GM23338 (cell line): ENCODE measurements around the gene CDIPT. TPM values are rescaled to one million over a fixed set of nuclear protein-coding genes. Genes with fewer than 3 reads are reported as not detected.
A peak's percentile ranks its signal among the peaks of the same experiment; 100 is the strongest.

ENCODE experiments used
- ATAC-seq: fragments of 200-7000 bp; cut with Tn5 transposase; 3 replicates; pipeline ENCODE4 v1.9.1; 2020
- DNase-seq: peaks from one replicate; pipeline ENCODE4 v3.0.0-alpha.2; 2015; ENCODE audit warnings: low spot score
- H2AFZ ChIP-seq: fragments of 200-600 bp; sonication (generic); 2 replicates; pipeline ENCODE4 v1.8.0; 2016; ENCODE audit warnings: antibody characterized with exemption, mild to moderate bottlenecking, moderate library complexity
- H3F3A ChIP-seq: fragments of 200-600 bp; sonication (generic); replicated peaks from 2 replicates; pipeline ENCODE4 v1.8.0; 2017; ENCODE audit warnings: antibody characterized with exemption, mixed run types, low read depth
- H3K27ac ChIP-seq: fragments of 200-600 bp; sonication (generic); 2 replicates; pipeline ENCODE4 v1.6.1; 2016; ENCODE audit warnings: low read depth
- H3K27me3 ChIP-seq: fragments of 200-600 bp; sonication (generic); 2 replicates; pipeline ENCODE4 v1.8.0; 2016; ENCODE audit warnings: mild to moderate bottlenecking, mixed run types, moderate library complexity; ENCODE audit not compliant: insufficient read depth
- H3K36me3 ChIP-seq: fragments of 200-600 bp; sonication (generic); 2 replicates; pipeline ENCODE4 v1.8.0; 2016; ENCODE audit warnings: mild to moderate bottlenecking; ENCODE audit not compliant: insufficient read depth
- H3K4me1 ChIP-seq: fragments of 200-600 bp; sonication (generic); 2 replicates; pipeline ENCODE4 v1.8.0; 2016; ENCODE audit warnings: mild to moderate bottlenecking, moderate library complexity; ENCODE audit not compliant: insufficient read depth
- H3K4me2 ChIP-seq: fragments of 200-600 bp; sonication (generic); 2 replicates; pipeline ENCODE4 v1.7.1; 2017; ENCODE audit warnings: mixed run types
- H3K4me3 ChIP-seq: fragments of 200-600 bp; sonication (generic); 2 replicates; pipeline ENCODE4 v1.6.1; 2016; ENCODE audit warnings: mixed run types
- H3K79me2 ChIP-seq: fragments of 200-600 bp; sonication (generic); replicated peaks from 2 replicates; pipeline ENCODE4 v1.8.0; 2017; ENCODE audit warnings: mild to moderate bottlenecking; ENCODE audit not compliant: insufficient read depth
- H3K9me2 ChIP-seq: fragments of 200-600 bp; sonication (generic); 2 replicates; pipeline ENCODE4 v1.8.0; 2017; ENCODE audit not compliant: insufficient read depth
- H4K20me1 ChIP-seq: fragments of 200-600 bp; sonication (generic); replicated peaks from 2 replicates; pipeline ENCODE4 v1.8.0; 2017; ENCODE audit warnings: mild to moderate bottlenecking; ENCODE audit not compliant: insufficient read depth
- H3K27ac Mint-ChIP-seq: 2 replicates; pipeline ENCODE4 v1.8.0; 2020; ENCODE audit warnings: inconsistent platforms, mild to moderate bottlenecking, moderate library complexity, mixed read lengths
- H3K27me3 Mint-ChIP-seq: 3 replicates; pipeline ENCODE4 v1.8.0; 2022; ENCODE audit warnings: low read depth, mild to moderate bottlenecking, moderate library complexity, mixed read lengths, inconsistent platforms; ENCODE audit not compliant: insufficient read depth, poor library complexity
- H3K36me3 Mint-ChIP-seq: 3 replicates; pipeline ENCODE4 v1.8.0; 2021; ENCODE audit warnings: low read depth, mild to moderate bottlenecking, inconsistent platforms, moderate library complexity, mixed read lengths
- H3K4me1 Mint-ChIP-seq: 3 replicates; pipeline ENCODE4 v1.8.0; 2020; ENCODE audit warnings: mild to moderate bottlenecking, inconsistent platforms, mixed read lengths
- H3K4me3 Mint-ChIP-seq: 3 replicates; pipeline ENCODE4 v1.8.0; 2021; ENCODE audit warnings: moderate library complexity, mild to moderate bottlenecking, inconsistent platforms, mixed read lengths
- H3K9me3 Mint-ChIP-seq: 3 replicates; pipeline ENCODE4 v1.8.0; 2020; ENCODE audit warnings: moderate library complexity, mild to moderate bottlenecking, inconsistent platforms, mixed read lengths
- CREB1 ChIP-seq: fragments of 250-450 bp; sonication (Bioruptor Pico); IDR thresholded peaks from 2 replicates; pipeline ENCODE4 v1.5.0; 2020; ENCODE audit warnings: low read depth, mild to moderate bottlenecking, moderate library complexity
- EZH2 ChIP-seq: fragments of 200-600 bp; sonication (generic); IDR thresholded peaks from one replicate; pipeline ENCODE4 v1.8.0; 2017; ENCODE audit warnings: antibody characterized with exemption, mild to moderate bottlenecking, low read depth; ENCODE audit not compliant: unreplicated experiment
- JUNB ChIP-seq: IDR thresholded peaks from one replicate; pipeline ENCODE4 v1.6.1; 2016; ENCODE audit warnings: antibody characterized with exemption; ENCODE audit not compliant: unreplicated experiment
- NANOG ChIP-seq: IDR thresholded peaks from 2 replicates; pipeline ENCODE4 v1.6.1; 2016; ENCODE audit warnings: antibody characterized with exemption, borderline replicate concordance
- STAT1 ChIP-seq: IDR thresholded peaks from one replicate; pipeline ENCODE4 v1.6.1; 2016; ENCODE audit warnings: antibody characterized with exemption; ENCODE audit not compliant: unreplicated experiment
- polyA plus RNA-seq: library from polyadenylated mRNA; unstranded; fragments of >200 nt; fragmentation: Nextera tagmentation; extraction: Ambion mirVana; gene quantifications from 2 replicates; pipeline ENCODE4 v1.2.1, GENCODE V29; 2016
- total RNA-seq: library from RNA; depleted of rRNA; stranded (reverse); fragments of >200 nt; shearing (Covaris generic); gene quantifications from 2 replicates; pipeline ENCODE4 v1.2.3, GENCODE V29; 2014
- TF ChIP-seq, protein P1 (sequence below), 2 experiments: fragments of 200-600 bp in 1 of 2; sonication (generic) in 1 of 2; conservative IDR thresholded peaks; 2 replicates each; pipeline versions ENCODE4 v1.5.1 to v1.6.1; 2016 to 2017; ENCODE audit warnings: antibody characterized with exemption in 2 of 2, low read depth in 2 of 2, mild to moderate bottlenecking in 2 of 2, moderate library complexity in 1 of 2
- TF ChIP-seq, protein P2 (sequence below): IDR thresholded peaks from one replicate; pipeline ENCODE4 v1.6.1; 2018; ENCODE audit warnings: antibody characterized with exemption; ENCODE audit not compliant: unreplicated experiment
- TF ChIP-seq, protein P3 (sequence below): fragments of 250-450 bp; sonication (Bioruptor Pico); IDR thresholded peaks from 2 replicates; pipeline ENCODE4 v1.5.0; 2020; ENCODE audit warnings: mild to moderate bottlenecking, moderate library complexity

CDIPT gene
- total and polyA plus RNA-seq, 2 experiments from 2014 or later = 36.2 to 78.1 TPM

DNA sequence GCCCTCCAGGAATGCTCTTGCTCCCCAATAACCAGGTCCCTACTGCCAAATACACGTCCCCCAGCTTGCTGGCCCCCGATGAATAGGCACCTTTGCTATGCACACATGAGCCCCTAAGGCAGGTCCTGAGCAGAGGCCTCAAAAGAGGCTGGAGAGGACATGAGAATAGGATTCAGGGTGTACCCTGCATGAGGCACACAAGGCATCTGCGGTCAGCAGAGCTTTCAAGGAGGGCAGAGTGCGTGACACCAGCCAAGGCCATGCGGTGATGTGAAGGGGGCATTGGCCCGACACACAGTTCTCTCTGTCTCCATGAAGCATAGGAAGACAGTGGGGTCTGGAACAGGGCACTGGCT, 29.4 kb upstream of the CDIPT start:
- no peaks in the 10 kb centered on the region; the same call in 1 of the 2 replicates for H4K20me1 ChIP-seq
- 0 out of 2 replicates have a peak, but pooled peaks cover 2% of the 10 kb centered on the region for H3K4me1 ChIP-seq
- no peaks in the 10 kb centered on the region for H3F3A ChIP-seq
- TF ChIP-seq NANOG (no peak), CREB1 (CRISPR knock-in tag) (no peak), STAT1 (no peak)
- TF ChIP-seq, protein P1, sequence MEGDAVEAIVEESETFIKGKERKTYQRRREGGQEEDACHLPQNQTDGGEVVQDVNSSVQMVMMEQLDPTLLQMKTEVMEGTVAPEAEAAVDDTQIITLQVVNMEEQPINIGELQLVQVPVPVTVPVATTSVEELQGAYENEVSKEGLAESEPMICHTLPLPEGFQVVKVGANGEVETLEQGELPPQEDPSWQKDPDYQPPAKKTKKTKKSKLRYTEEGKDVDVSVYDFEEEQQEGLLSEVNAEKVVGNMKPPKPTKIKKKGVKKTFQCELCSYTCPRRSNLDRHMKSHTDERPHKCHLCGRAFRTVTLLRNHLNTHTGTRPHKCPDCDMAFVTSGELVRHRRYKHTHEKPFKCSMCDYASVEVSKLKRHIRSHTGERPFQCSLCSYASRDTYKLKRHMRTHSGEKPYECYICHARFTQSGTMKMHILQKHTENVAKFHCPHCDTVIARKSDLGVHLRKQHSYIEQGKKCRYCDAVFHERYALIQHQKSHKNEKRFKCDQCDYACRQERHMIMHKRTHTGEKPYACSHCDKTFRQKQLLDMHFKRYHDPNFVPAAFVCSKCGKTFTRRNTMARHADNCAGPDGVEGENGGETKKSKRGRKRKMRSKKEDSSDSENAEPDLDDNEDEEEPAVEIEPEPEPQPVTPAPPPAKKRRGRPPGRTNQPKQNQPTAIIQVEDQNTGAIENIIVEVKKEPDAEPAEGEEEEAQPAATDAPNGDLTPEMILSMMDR (conservative IDR thresholded peaks at IDR 0.05; ENCODE audit: low read depth in 2 of 2) = no peak
- TF ChIP-seq, protein P2, sequence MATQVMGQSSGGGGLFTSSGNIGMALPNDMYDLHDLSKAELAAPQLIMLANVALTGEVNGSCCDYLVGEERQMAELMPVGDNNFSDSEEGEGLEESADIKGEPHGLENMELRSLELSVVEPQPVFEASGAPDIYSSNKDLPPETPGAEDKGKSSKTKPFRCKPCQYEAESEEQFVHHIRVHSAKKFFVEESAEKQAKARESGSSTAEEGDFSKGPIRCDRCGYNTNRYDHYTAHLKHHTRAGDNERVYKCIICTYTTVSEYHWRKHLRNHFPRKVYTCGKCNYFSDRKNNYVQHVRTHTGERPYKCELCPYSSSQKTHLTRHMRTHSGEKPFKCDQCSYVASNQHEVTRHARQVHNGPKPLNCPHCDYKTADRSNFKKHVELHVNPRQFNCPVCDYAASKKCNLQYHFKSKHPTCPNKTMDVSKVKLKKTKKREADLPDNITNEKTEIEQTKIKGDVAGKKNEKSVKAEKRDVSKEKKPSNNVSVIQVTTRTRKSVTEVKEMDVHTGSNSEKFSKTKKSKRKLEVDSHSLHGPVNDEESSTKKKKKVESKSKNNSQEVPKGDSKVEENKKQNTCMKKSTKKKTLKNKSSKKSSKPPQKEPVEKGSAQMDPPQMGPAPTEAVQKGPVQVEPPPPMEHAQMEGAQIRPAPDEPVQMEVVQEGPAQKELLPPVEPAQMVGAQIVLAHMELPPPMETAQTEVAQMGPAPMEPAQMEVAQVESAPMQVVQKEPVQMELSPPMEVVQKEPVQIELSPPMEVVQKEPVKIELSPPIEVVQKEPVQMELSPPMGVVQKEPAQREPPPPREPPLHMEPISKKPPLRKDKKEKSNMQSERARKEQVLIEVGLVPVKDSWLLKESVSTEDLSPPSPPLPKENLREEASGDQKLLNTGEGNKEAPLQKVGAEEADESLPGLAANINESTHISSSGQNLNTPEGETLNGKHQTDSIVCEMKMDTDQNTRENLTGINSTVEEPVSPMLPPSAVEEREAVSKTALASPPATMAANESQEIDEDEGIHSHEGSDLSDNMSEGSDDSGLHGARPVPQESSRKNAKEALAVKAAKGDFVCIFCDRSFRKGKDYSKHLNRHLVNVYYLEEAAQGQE = no peak
- H3K9me3 Mint-ChIP-seq = no peaks in the 10 kb centered on the region
- H3K36me3 ChIP-seq = no peaks in the 10 kb centered on the region
- no peak overlapping the region for H2AFZ ChIP-seq
- H3K27me3 Mint-ChIP-seq = no peaks in the 10 kb centered on the region
- peaks cover 6% of the 10 kb centered on the region for H3K36me3 Mint-ChIP-seq
- H3K27me3 ChIP-seq = no peaks in the 10 kb centered on the region
- no peak overlapping the region for H3K4me3 ChIP-seq
- ATAC-seq (no peak), DNase-seq (no peak)
- no peaks in the 10 kb centered on the region for H3K9me2 ChIP-seq
- peaks cover 8% of the 10 kb centered on the region for H3K4me1 Mint-ChIP-seq
- no peak overlapping the region for H3K27ac ChIP-seq
- no peak overlapping the region for H3K27ac Mint-ChIP-seq
- no peak overlapping the region for H3K4me2 ChIP-seq
- no peak overlapping the region for H3K4me3 Mint-ChIP-seq
- no peaks in the 10 kb centered on the region for H3K79me2 ChIP-seq

DNA sequence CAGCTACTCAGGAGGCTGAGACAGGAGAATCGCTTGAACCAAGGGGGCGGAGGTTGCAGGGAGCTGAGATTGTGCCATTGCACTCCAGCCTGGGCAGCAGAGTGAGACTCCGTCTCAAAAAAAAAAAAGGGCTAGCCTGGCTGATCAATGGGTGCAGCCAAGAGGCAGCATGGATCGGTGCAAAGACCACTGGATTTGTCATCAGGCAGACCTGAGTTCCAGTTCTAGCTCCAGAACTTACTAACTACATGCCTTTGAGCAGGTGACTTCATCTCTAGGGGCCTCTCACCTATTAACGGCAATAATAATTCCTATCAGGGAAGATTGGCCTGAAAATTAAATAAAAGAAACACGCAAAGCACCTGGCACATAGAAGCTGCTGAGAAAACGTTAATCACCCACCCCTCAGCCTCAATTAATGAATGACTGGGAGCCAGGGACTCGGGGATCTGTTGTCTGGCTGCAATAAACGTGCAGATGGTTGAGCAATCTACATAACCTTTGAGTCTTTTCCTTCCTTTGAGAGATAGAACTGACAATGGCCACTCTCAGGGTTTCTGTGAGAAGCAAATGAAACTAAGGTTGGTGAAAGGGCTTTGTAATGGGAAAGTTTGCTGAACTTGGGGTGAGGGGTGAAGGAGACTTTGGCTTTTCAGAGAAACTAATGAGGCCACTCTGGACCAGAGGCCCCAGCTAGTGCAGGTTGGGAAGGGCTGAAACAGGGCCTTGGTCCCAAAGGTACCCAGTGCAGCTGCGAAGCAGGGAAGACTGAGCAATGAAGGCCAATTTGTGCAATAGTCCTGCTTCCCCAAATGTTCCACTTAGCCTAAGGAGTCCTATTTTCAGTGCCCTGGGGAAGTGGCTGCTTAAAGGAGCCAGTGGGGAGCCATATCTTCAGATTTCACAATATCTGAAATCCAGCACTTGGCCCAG, 28.8 kb upstream of the CDIPT start:
- H3K27ac Mint-ChIP-seq = peak overlapping the region; percentile 5; the same call in 1 of the 2 replicates
- peaks cover 4% of the 10 kb centered on the region; the same call in 1 of the 3 replicates for H3K4me1 Mint-ChIP-seq
- TF ChIP-seq JUNB = no peak
- no peak for TF ChIP-seq EZH2
- TF ChIP-seq, protein P3, sequence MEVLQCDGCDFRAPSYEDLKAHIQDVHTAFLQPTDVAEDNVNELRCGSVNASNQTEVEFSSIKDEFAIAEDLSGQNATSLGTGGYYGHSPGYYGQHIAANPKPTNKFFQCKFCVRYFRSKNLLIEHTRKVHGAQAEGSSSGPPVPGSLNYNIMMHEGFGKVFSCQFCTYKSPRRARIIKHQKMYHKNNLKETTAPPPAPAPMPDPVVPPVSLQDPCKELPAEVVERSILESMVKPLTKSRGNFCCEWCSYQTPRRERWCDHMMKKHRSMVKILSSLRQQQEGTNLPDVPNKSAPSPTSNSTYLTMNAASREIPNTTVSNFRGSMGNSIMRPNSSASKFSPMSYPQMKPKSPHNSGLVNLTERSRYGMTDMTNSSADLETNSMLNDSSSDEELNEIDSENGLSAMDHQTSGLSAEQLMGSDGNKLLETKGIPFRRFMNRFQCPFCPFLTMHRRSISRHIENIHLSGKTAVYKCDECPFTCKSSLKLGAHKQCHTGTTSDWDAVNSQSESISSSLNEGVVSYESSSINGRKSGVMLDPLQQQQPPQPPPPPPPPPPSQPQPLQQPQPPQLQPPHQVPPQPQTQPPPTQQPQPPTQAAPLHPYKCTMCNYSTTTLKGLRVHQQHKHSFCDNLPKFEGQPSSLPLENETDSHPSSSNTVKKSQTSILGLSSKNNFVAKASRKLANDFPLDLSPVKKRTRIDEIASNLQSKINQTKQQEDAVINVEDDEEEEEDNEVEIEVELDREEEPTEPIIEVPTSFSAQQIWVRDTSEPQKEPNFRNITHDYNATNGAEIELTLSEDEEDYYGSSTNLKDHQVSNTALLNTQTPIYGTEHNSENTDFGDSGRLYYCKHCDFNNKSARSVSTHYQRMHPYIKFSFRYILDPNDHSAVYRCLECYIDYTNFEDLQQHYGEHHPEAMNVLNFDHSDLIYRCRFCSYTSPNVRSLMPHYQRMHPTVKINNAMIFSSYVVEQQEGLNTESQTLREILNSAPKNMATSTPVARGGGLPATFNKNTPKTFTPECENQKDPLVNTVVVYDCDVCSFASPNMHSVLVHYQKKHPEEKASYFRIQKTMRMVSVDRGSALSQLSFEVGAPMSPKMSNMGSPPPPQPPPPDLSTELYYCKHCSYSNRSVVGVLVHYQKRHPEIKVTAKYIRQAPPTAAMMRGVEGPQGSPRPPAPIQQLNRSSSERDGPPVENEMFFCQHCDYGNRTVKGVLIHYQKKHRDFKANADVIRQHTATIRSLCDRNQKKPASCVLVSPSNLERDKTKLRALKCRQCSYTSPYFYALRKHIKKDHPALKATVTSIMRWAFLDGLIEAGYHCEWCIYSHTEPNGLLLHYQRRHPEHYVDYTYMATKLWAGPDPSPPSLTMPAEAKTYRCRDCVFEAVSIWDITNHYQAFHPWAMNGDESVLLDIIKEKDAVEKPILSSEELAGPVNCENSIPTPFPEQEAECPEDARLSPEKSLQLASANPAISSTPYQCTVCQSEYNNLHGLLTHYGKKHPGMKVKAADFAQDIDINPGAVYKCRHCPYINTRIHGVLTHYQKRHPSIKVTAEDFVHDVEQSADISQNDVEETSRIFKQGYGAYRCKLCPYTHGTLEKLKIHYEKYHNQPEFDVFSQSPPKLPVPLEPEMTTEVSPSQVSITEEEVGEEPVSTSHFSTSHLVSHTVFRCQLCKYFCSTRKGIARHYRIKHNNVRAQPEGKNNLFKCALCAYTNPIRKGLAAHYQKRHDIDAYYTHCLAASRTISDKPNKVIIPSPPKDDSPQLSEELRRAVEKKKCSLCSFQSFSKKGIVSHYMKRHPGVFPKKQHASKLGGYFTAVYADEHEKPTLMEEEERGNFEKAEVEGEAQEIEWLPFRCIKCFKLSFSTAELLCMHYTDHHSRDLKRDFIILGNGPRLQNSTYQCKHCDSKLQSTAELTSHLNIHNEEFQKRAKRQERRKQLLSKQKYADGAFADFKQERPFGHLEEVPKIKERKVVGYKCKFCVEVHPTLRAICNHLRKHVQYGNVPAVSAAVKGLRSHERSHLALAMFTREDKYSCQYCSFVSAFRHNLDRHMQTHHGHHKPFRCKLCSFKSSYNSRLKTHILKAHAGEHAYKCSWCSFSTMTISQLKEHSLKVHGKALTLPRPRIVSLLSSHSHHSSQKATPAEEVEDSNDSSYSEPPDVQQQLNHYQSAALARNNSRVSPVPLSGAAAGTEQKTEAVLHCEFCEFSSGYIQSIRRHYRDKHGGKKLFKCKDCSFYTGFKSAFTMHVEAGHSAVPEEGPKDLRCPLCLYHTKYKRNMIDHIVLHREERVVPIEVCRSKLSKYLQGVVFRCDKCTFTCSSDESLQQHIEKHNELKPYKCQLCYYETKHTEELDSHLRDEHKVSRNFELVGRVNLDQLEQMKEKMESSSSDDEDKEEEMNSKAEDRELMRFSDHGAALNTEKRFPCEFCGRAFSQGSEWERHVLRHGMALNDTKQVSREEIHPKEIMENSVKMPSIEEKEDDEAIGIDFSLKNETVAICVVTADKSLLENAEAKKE (CRISPR knock-in tag) = no peak

More for the DNA sequence above, 28.8 kb upstream of the CDIPT start:
- H3K4me3 Mint-ChIP-seq = no peak overlapping the region
- H3K9me3 Mint-ChIP-seq = no peaks in the 10 kb centered on the region
- Histone ChIP-seq H3F3A (no peaks in the 10 kb centered on the region), H3K36me3 (0 out of 2 replicates have a peak, but pooled peaks cover 2% of the 10 kb centered on the region), H2AFZ (no peak overlapping the region), H3K4me1 (no peaks in the 10 kb centered on the region), H3K79me2 (no peaks in the 10 kb centered on the region), H4K20me1 (no peaks in the 10 kb centered on the region; the same call in 1 of the 2 replicates), H3K4me3 (no peak overlapping the region), H3K4me2 (no peak overlapping the region), H3K27me3 (no peaks in the 10 kb centered on the region), H3K27ac (peak overlapping the region; percentile 45; the same call in 1 of the 2 replicates), H3K9me2 (no peaks in the 10 kb centered on the region)
- no peaks in the 10 kb centered on the region for H3K27me3 Mint-ChIP-seq
- ATAC-seq (no peak), DNase-seq (no peak)
- peaks cover 3% of the 10 kb centered on the region for H3K36me3 Mint-ChIP-seq
